Tibial artery (tissue), 4 donors: Measurements from ENCODE around the gene GPC6.

Experiments used
- DNase-seq, 2 donors: peaks; one replicate each; pipeline ENCODE4 v3.0.0-alpha.2; 2019
- H3K27ac ChIP-seq, 2 donors: fragments of 200-600 bp; sonication (generic) in 1 of 2; 1 replicate in 1 of 2; 2 replicates in 1 of 2; pipeline ENCODE4 v1.5.1; 2018 to 2019; ENCODE audit warnings: mild to moderate bottlenecking in 1 of 2
- H3K27me3 ChIP-seq, 2 donors: fragments of 200-600 bp; sonication (generic) in 1 of 2; one replicate each; pipeline versions ENCODE4 v1.5.1 to v1.6.0; 2016 to 2019
- H3K36me3 ChIP-seq, 3 donors: fragments of 200-600 bp; sonication (generic) in 2 of 3; one replicate each; pipeline ENCODE4 v1.5.1; 2016 to 2019; ENCODE audit warnings: mild to moderate bottlenecking in 2 of 3
- H3K4me1 ChIP-seq, 4 donors: fragments of 200-600 bp; sonication (generic) in 2 of 4; 1 replicate in 3 of 4; 2 replicates in 1 of 4; pipeline ENCODE4 v1.5.1; 2016 to 2019
- H3K4me3 ChIP-seq, 2 donors: fragments of 200-600 bp; sonication (generic) in 1 of 2; 1 replicate in 1 of 2; 2 replicates in 1 of 2; pipeline ENCODE4 v1.5.1; 2018 to 2019; ENCODE audit warnings: mild to moderate bottlenecking in 2 of 2
- H3K9me3 ChIP-seq, 3 donors: fragments of 200-600 bp; sonication (generic) in 1 of 3; one replicate each; pipeline ENCODE4 v1.5.1; 2016 to 2019
- intact Hi-C: fragments of 100-400 bp; cut with DNase I; formaldehyde crosslinking; loops from one replicate; pipeline ENCODE4 v1.15.0; 2023; ENCODE audit warnings: low total_unique reads
- TF ChIP-seq, protein P1 (sequence below), 2 experiments: fragments of 200-600 bp in 1 of 2; fragments of 450-650 bp in 1 of 2; IDR thresholded peaks; one replicate each; pipeline ENCODE4 v1.5.1; 2017 to 2019; ENCODE audit warnings: antibody characterized with exemption in 2 of 2, mild to moderate bottlenecking in 1 of 2, moderate library complexity in 1 of 2

Gene GPC6

DNA sequence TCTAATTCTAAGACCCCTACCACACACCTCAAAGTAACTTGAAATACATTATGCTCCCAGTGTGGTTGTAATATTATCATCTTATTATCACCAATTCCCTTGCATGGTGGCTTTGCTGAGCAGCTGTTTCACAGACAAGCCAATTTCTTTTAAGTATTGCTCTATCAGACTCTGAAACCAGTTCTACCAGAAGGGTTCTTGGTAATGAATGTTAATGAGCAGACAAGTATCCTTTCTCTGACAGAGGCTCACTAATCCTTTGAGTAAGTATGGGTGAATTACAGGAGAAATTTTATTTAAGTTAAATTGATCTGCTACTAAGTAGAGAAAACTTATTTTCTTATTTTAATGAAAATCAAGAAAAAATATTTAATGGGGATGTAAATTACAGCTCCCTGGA lies 326.0 kb downstream of the GPC6 start:
- intact Hi-C loops: no loop called here
- DNase-seq: no peak
- Histone ChIP-seq H3K27ac (no peak overlapping the region), H3K36me3 (no peaks in the 10 kb centered on the region), H3K4me1 (peaks cover 0 to 37% (median 10%) of the 10 kb centered on the region in 4 donors), H3K27me3 (no peaks in the 10 kb centered on the region), H3K4me3 (no peak overlapping the region), H3K9me3 (no peaks in the 10 kb centered on the region)
- TF ChIP-seq, protein P1, sequence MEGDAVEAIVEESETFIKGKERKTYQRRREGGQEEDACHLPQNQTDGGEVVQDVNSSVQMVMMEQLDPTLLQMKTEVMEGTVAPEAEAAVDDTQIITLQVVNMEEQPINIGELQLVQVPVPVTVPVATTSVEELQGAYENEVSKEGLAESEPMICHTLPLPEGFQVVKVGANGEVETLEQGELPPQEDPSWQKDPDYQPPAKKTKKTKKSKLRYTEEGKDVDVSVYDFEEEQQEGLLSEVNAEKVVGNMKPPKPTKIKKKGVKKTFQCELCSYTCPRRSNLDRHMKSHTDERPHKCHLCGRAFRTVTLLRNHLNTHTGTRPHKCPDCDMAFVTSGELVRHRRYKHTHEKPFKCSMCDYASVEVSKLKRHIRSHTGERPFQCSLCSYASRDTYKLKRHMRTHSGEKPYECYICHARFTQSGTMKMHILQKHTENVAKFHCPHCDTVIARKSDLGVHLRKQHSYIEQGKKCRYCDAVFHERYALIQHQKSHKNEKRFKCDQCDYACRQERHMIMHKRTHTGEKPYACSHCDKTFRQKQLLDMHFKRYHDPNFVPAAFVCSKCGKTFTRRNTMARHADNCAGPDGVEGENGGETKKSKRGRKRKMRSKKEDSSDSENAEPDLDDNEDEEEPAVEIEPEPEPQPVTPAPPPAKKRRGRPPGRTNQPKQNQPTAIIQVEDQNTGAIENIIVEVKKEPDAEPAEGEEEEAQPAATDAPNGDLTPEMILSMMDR (IDR thresholded peaks at IDR 0.05): no peak

- intact Hi-C loops: no loop called here
- H3K27ac ChIP-seq: peak overlapping the region in 1 of 2 donors; percentile 41
- TF ChIP-seq, protein P1 (IDR thresholded peaks at IDR 0.05): no peak
- no peak overlapping the region for H3K4me3 ChIP-seq
- no peak for DNase-seq
- no peaks in the 10 kb centered on the region for H3K27me3 ChIP-seq
- peaks cover 0 to 19% (median 4%) of the 10 kb centered on the region in 4 donors for H3K4me1 ChIP-seq
- no peaks in the 10 kb centered on the region for H3K9me3 ChIP-seq
- no peaks in the 10 kb centered on the region for H3K36me3 ChIP-seq
Measured at GRCh38 chr13:93554514-93554913, 327.9 kb downstream of the GPC6 start.

GRCh38 chr13:93558637-93559036 lies 332.0 kb downstream of the GPC6 start:
- TF ChIP-seq, protein P1 (IDR thresholded peaks at IDR 0.05): no peak

DNA sequence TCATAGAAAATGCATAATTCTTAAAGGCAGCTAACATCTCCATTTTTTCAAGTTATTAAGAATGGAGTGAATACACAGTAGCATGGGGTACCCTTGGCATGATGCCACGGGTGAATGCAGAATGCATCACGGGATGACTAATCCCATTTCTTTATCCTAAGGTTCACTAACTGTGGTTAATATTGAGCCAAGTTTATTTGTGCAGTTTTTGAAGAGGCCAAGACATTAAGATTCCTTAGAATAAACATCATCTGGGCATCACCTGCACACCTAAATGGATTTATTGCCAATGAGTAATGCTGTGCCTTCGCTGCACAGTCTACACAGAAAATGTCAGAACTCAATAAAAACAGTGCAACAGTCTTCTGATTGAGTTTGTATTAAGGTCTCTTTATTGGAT lies 333.1 kb downstream of the GPC6 start:
- no peaks in the 10 kb centered on the region for H3K36me3 ChIP-seq
- H3K27ac ChIP-seq: no peak overlapping the region
- TF ChIP-seq, protein P1 (IDR thresholded peaks at IDR 0.05): no peak
- DNase-seq: no peak
- H3K4me3 ChIP-seq: no peak overlapping the region
- intact Hi-C loops: no loop called here
- H3K4me1 ChIP-seq: peaks cover 0 to 8% (median 0%) of the 10 kb centered on the region in 4 donors
- no peaks in the 10 kb centered on the region for H3K27me3 ChIP-seq
- H3K9me3 ChIP-seq: no peaks in the 10 kb centered on the region

More at GRCh38 chr13:93558637-93559036, 332.0 kb downstream of the GPC6 start:
- Histone ChIP-seq H3K27ac (no peak overlapping the region), H3K36me3 (no peaks in the 10 kb centered on the region), H3K27me3 (no peaks in the 10 kb centered on the region), H3K4me3 (no peak overlapping the region), H3K4me1 (peaks cover 0 to 15% (median 1%) of the 10 kb centered on the region in 4 donors), H3K9me3 (no peaks in the 10 kb centered on the region)
- intact Hi-C loops: no loop called here
- DNase-seq: no peak

DNA sequence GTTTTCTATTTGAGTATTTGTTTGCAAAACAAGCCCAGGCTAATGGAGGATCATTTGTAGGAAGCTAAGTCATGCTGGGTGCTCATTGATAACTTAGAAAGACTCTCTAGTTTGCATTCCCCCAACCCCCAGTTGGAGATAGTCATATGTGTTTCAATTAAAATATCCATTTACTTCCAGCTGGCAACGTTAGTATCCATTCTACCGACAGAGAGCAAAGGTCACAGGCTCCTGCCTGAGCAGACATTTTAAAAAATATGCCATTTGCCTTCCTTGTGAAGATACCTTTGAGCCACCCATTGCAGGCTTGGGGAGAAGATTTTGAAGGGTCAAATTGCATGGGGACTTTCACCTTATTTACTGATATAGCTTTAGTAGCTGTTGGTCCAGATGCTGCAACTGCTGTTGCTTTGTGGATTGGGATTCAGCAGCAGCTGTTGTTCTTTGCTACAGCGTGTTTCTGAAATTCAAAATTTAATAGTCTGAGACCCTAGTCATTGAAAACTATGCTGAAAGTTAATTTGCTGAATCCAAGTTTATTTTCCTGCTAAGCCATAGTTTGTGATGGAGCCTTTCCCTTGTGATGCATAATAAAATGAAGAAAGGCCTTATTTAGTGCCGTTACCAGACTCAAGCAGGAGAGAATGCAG lies 335.1 kb downstream of the GPC6 start:
- H3K4me1 ChIP-seq: no peaks in the 10 kb centered on the region
- DNase-seq: no peak
- H3K9me3 ChIP-seq: no peaks in the 10 kb centered on the region
- no peak overlapping the region for H3K4me3 ChIP-seq
- intact Hi-C loops: no loop called here
- H3K27me3 ChIP-seq: no peaks in the 10 kb centered on the region
- no peaks in the 10 kb centered on the region for H3K36me3 ChIP-seq
- no peak overlapping the region for H3K27ac ChIP-seq
- TF ChIP-seq, protein P1 (IDR thresholded peaks at IDR 0.05): no peak
